Hepatocyte (in vitro differentiated cells): ENCODE measurements around the gene DEFB131B.
"Not testable (repeated sequence)": the region's sequence is repeated elsewhere in the genome, so short reads cannot be mapped to it uniquely, and the experiment has no call there.

ENCODE experiments used
- EZH2 ChIP-seq: fragments of 200-600 bp; sonication (generic); IDR thresholded peaks from 2 replicates; pipeline ENCODE4 v1.6.1; 2016; ENCODE audit warnings: antibody characterized with exemption, mild to moderate bottlenecking, borderline replicate concordance
- EZH2phosphoT487 ChIP-seq: fragments of 200-600 bp; sonication (generic); IDR thresholded peaks from one replicate; pipeline ENCODE4 v1.6.1; 2018; ENCODE audit warnings: antibody characterized with exemption, mild to moderate bottlenecking, low read depth, moderate library complexity; ENCODE audit not compliant: unreplicated experiment, severe bottlenecking
- TF ChIP-seq, protein P1 (sequence below): fragments of 200-600 bp; sonication (generic); IDR thresholded peaks from 2 replicates; pipeline ENCODE4 v1.5.1; 2016; ENCODE audit warnings: antibody characterized with exemption, mild to moderate bottlenecking; ENCODE audit not compliant: poor library complexity

DNA sequence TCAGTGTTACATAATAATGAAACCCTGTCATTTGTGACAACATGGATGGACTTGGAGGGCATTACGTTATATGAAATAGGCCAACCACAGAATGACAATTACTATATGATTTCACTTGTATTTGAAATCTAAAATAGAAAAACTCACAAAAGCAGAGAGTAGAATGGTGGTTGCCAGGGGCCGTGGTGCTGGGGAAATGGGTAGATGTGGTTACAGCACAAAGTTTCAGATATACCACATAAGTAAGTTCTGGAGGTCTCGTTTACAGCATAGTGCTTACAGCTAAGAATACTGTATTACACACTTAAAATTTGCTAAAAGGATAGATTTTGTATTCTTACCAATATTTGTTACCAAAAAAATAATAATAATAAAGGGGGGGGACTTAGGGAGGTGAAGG, 48.6 kb upstream of the DEFB131B start:
- not testable (repeated sequence) for TF ChIP-seq EZH2phosphoT487, EZH2
- TF ChIP-seq, protein P1, sequence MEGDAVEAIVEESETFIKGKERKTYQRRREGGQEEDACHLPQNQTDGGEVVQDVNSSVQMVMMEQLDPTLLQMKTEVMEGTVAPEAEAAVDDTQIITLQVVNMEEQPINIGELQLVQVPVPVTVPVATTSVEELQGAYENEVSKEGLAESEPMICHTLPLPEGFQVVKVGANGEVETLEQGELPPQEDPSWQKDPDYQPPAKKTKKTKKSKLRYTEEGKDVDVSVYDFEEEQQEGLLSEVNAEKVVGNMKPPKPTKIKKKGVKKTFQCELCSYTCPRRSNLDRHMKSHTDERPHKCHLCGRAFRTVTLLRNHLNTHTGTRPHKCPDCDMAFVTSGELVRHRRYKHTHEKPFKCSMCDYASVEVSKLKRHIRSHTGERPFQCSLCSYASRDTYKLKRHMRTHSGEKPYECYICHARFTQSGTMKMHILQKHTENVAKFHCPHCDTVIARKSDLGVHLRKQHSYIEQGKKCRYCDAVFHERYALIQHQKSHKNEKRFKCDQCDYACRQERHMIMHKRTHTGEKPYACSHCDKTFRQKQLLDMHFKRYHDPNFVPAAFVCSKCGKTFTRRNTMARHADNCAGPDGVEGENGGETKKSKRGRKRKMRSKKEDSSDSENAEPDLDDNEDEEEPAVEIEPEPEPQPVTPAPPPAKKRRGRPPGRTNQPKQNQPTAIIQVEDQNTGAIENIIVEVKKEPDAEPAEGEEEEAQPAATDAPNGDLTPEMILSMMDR, result not testable (repeated sequence)
